Keratinocyte (primary cell): ENCODE measurements around the gene LY86. TPM values are rescaled to one million over a fixed set of nuclear protein-coding genes. Genes with fewer than 3 reads are reported as not detected.

Experiments
- DNase-seq: peaks from one replicate; pipeline ENCODE4 v3.0.0-alpha.2; 2011; ENCODE audit warnings: low read depth, missing footprints, low spot score
- FAIRE-seq: peaks from 2 replicates; lab custom pipeline; 2011; peaks lifted over from hg19 to GRCh38; lab: Jason Lieb, UNC
- H2AFZ ChIP-seq: 2 replicates; pipeline ENCODE4 v1.6.0; 2012; ENCODE audit warnings: low read length, control low read depth, inconsistent platforms; ENCODE audit not compliant: control insufficient read depth
- H3K27ac ChIP-seq: 2 replicates; pipeline ENCODE4 v1.5.1; 2011; ENCODE audit warnings: low read length; ENCODE audit not compliant: control insufficient read depth, insufficient read depth
- H3K27me3 ChIP-seq: 3 replicates; pipeline ENCODE4 v1.6.0; 2011; ENCODE audit warnings: low read length; ENCODE audit not compliant: control insufficient read depth, insufficient read depth; ENCODE audit errors: extremely low read depth
- H3K36me3 ChIP-seq, 2 experiments: 2 replicates in 1 of 2; 3 replicates in 1 of 2; pipeline ENCODE4 v1.5.1; 2011; ENCODE audit warnings: low read length in 2 of 2, mild to moderate bottlenecking in 1 of 2; ENCODE audit not compliant: control insufficient read depth in 2 of 2, insufficient read depth in 2 of 2; ENCODE audit errors: extremely low read depth in 1 of 2
- H3K4me1 ChIP-seq: 3 replicates; pipeline ENCODE4 v1.5.1; 2011; ENCODE audit warnings: low read length; ENCODE audit not compliant: control insufficient read depth, insufficient read depth; ENCODE audit errors: extremely low read depth
- H3K4me2 ChIP-seq: 3 replicates; pipeline ENCODE4 v1.6.0; 2011; ENCODE audit warnings: low read depth, low read length; ENCODE audit not compliant: control insufficient read depth, insufficient read depth; ENCODE audit errors: extremely low read depth
- H3K4me3 ChIP-seq, 3 experiments: fragments of 200-600 bp in 1 of 3; sonication (generic) in 1 of 3; 2 replicates in 2 of 3; 3 replicates in 1 of 3; pipeline ENCODE4 v1.5.1; 2011 to 2016; ENCODE audit warnings: low read length in 3 of 3, mild to moderate bottlenecking in 3 of 3, control low read depth in 2 of 3, inconsistent platforms in 1 of 3, low read depth in 1 of 3, mixed read lengths in 1 of 3, mixed run types in 1 of 3, moderate library complexity in 1 of 3; ENCODE audit not compliant: control insufficient read depth in 2 of 3, insufficient read depth in 2 of 3; ENCODE audit errors: extremely low read depth in 1 of 3
- H3K79me2 ChIP-seq: 2 replicates; pipeline ENCODE4 v1.6.0; 2012; ENCODE audit warnings: low read length; ENCODE audit not compliant: control insufficient read depth, insufficient read depth
- H3K9ac ChIP-seq: 3 replicates; pipeline ENCODE4 v1.6.0; 2011; ENCODE audit warnings: low read length; ENCODE audit not compliant: control insufficient read depth, insufficient read depth; ENCODE audit errors: extremely low read depth
- H3K9me1 ChIP-seq: 3 replicates; pipeline ENCODE4 v1.6.0; 2011; ENCODE audit warnings: low read length; ENCODE audit not compliant: control insufficient read depth, insufficient read depth; ENCODE audit errors: extremely low read depth
- H3K9me3 ChIP-seq: 2 replicates; pipeline ENCODE4 v1.5.1; 2012; ENCODE audit warnings: low read depth, low read length; ENCODE audit not compliant: control insufficient read depth
- H4K20me1 ChIP-seq: 3 replicates; pipeline ENCODE4 v1.6.0; 2011; ENCODE audit warnings: low read length; ENCODE audit not compliant: control insufficient read depth, insufficient read depth; ENCODE audit errors: extremely low read depth
- EZH2 ChIP-seq: IDR thresholded peaks from one replicate; pipeline ENCODE4 v1.6.1; 2012; ENCODE audit warnings: inconsistent platforms, mild to moderate bottlenecking, low read length, moderate library complexity
- dilution Hi-C: fragments of 300-500 bp; cut with MboI; formaldehyde crosslinking; loops from one replicate; pipeline ENCODE4 v1.7.0; 2020; ENCODE audit warnings: low sequenced_read_pairs; ENCODE audit not compliant: extremely low pct_ligation_motif_present
- polyA plus RNA-seq, 5 experiments: library from polyadenylated mRNA; depleted of rRNA in 3 of 5; stranded (reverse) in 3 of 5; stranded (forward) in 1 of 5; unstranded in 1 of 5; fragments of >200 nt; gene quantifications; 1 replicate in 1 of 5; 2 replicates in 3 of 5; 3 replicates in 1 of 5; pipeline versions ENCODE4 v1.2.1 to v1.2.3, GENCODE V29; 2011 to 2012; ENCODE audit warnings: missing spikeins in 2 of 5, low read depth in 1 of 5, low replicate concordance in 1 of 5
- TF ChIP-seq, protein P1 (sequence below), 3 experiments: IDR thresholded peaks in 1 of 3; conservative IDR thresholded peaks in 1 of 3; optimal IDR thresholded peaks in 1 of 3; 2 replicates in 2 of 3; 3 replicates in 1 of 3; pipeline versions ENCODE3 to v1.5.1; 2011; ENCODE audit warnings: low read length in 3 of 3, mild to moderate bottlenecking in 3 of 3, moderate library complexity in 2 of 3, control low read depth in 1 of 3, inconsistent platforms in 1 of 3; ENCODE audit not compliant: insufficient read depth in 2 of 3; ENCODE audit errors: extremely low read depth in 1 of 3

The LY86 gene
- polyA plus RNA-seq, 1 donor (not counting 4 experiments of a cell fraction or from before 2014, with no cell fraction given): not detected

DNA sequence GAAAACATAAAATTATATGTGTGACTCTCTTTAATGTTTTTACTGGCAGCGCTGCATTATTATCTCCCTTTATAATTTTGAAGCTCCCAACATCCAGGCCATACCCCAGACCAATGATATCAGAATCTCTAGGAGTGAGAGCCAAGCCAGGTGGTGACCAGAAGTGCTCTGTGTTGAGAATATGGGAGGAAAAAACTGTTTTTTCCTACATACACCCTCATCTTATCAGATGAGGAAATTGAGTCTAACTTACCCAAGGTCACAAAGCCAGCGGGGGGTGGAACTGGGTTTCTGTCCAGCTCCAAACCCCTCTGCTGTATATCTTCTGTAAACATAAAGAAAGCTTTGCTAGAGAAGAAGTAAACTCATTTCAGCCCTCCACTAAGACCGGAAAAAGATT, 42.5 kb downstream of the LY86 start:
- Histone ChIP-seq H3K9ac (no peak overlapping the region), H3K79me2 (no peaks in the 10 kb centered on the region), H3K36me3 (no peaks in the 10 kb centered on the region), H4K20me1 (no peaks in the 10 kb centered on the region), H2AFZ (no peak overlapping the region), H3K9me3 (no peaks in the 10 kb centered on the region), H3K4me3 (no peak overlapping the region), H3K27ac (no peak overlapping the region), H3K9me1 (no peaks in the 10 kb centered on the region), H3K4me1 (no peaks in the 10 kb centered on the region), H3K4me2 (no peak overlapping the region), H3K27me3 (peaks cover 7% of the 10 kb centered on the region)
- no peak for DNase-seq
- dilution Hi-C loops: no loop called here
- TF ChIP-seq, protein P1, sequence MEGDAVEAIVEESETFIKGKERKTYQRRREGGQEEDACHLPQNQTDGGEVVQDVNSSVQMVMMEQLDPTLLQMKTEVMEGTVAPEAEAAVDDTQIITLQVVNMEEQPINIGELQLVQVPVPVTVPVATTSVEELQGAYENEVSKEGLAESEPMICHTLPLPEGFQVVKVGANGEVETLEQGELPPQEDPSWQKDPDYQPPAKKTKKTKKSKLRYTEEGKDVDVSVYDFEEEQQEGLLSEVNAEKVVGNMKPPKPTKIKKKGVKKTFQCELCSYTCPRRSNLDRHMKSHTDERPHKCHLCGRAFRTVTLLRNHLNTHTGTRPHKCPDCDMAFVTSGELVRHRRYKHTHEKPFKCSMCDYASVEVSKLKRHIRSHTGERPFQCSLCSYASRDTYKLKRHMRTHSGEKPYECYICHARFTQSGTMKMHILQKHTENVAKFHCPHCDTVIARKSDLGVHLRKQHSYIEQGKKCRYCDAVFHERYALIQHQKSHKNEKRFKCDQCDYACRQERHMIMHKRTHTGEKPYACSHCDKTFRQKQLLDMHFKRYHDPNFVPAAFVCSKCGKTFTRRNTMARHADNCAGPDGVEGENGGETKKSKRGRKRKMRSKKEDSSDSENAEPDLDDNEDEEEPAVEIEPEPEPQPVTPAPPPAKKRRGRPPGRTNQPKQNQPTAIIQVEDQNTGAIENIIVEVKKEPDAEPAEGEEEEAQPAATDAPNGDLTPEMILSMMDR (optimal IDR thresholded peaks at IDR 0.05 in 1 of 3, IDR thresholded peaks at IDR 0.05 in 1 of 3, conservative IDR thresholded peaks at IDR 0.05 in 1 of 3; ENCODE audit: extremely low read depth in 1 of 3, insufficient read depth in 2 of 3, low read length in 3 of 3): no peak
- no peak for TF ChIP-seq EZH2
- no peak for FAIRE-seq

DNA sequence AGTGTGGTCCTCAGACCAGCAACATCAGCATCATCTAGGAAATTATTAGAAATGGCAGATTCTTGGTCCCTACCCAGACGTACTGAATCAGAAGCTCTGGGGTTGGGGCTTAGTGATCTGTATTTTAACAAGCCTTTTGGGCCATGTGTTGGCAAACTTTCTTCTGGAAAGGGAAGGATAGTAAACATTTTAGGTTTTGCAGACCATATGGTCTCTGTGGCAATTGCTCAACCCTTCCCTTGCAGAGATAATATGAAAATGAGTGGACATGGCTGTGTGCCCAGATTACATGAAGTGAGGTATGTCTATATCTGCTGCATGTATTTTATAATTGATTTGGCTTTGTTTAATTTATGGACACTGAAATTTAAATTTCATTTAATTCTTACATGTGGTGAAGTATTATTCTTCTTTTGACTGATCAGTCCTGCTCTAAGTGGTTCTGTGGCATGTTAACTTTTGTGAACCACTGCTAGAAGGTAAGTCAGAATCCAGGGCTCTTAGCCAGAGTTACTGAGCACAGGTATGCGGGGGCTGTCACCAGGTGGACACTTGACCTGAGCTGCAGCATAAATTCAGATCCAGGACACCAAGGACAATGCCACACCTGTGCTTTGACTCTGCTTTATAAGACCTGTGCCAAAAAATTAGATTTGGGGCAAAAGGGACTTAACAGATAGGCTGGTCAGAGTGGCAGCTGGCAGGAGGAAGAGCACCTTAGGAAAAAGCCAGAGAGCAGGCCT, 43.2 kb downstream of the LY86 start:
- FAIRE-seq: no peak

More for the DNA sequence above, 43.2 kb downstream of the LY86 start:
- no peaks in the 10 kb centered on the region for H3K36me3 ChIP-seq
- TF ChIP-seq, protein P1 (optimal IDR thresholded peaks at IDR 0.05 in 1 of 3, IDR thresholded peaks at IDR 0.05 in 1 of 3, conservative IDR thresholded peaks at IDR 0.05 in 1 of 3; ENCODE audit: extremely low read depth in 1 of 3, insufficient read depth in 2 of 3, low read length in 3 of 3): no peak
- TF ChIP-seq EZH2: no peak
- no peaks in the 10 kb centered on the region for H3K9me1 ChIP-seq
- H3K9me3 ChIP-seq: no peaks in the 10 kb centered on the region
- no peaks in the 10 kb centered on the region for H3K79me2 ChIP-seq
- H3K27ac ChIP-seq: no peak overlapping the region
- dilution Hi-C loops: no loop called here
- H3K4me2 ChIP-seq: no peak overlapping the region
- peaks cover 7% of the 10 kb centered on the region for H3K27me3 ChIP-seq
- no peaks in the 10 kb centered on the region for H4K20me1 ChIP-seq
- no peak overlapping the region for H3K9ac ChIP-seq
- H3K4me1 ChIP-seq: no peaks in the 10 kb centered on the region
- no peak overlapping the region for H2AFZ ChIP-seq
- no peak for DNase-seq
- no peak overlapping the region for H3K4me3 ChIP-seq
